Activated CD8-positive, alpha-beta memory T cell treated with anti-CD3 and anti-CD28 coated beads for 36 hours (primary cell): ENCODE data around the gene ASTN2. TPM values are rescaled to one million over a fixed set of nuclear protein-coding genes. Genes with fewer than 3 reads are reported as not detected.

ENCODE experiments used
- CTCF ChIA-PET: fragments of 350-600 bp; sonication (Branson Sonifier 250); formaldehyde crosslinking; loops from one replicate; lab custom pipeline; 2021; ENCODE audit warnings: antibody characterized with exemption; lab: Charles Lee
- POLR2A ChIA-PET: fragments of 350-600 bp; sonication (Branson Sonifier 250); formaldehyde crosslinking; loops from one replicate; lab custom pipeline; 2021; ENCODE audit warnings: antibody characterized with exemption; lab: Charles Lee
- total RNA-seq, 2 experiments: library from RNA; stranded (reverse); gene quantifications; one replicate each; pipeline ENCODE4 v1.2.3, GENCODE V29; 2021

The ASTN2 gene
- total RNA-seq, 2 experiments from 2014 or later, result 3.1 to 4.3 TPM

GRCh38 chr9:116763770-116764169, 651.1 kb downstream of the ASTN2 start:
- ChIA-PET CTCF (no interaction called here), POLR2A (no interaction called here)

GRCh38 chr9:116760636-116761035, 654.2 kb downstream of the ASTN2 start:
- CTCF ChIA-PET, result no interaction called here
- POLR2A ChIA-PET, result no interaction called here

DNA sequence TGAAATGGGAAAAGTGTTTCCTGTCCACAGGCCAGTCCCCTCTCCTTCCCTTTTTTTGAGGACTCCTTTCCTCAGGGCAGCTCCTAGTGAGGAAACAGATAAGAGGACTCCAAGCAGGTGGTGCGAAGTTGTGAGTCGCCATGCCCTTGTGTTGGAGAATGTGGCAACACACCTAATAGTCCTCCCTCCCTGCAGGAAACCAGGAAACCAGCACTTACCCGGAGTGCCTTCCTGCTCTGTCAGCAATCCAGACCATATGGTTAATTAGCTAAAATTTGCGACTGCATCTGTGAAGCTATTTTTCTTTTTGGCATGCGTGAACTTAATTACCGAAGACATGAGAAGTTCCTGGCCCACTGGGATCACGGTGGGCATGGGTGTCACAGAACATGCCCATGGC, 657.8 kb downstream of the ASTN2 start:
- ChIA-PET CTCF (no interaction called here), POLR2A (no interaction called here)

- ChIA-PET CTCF (no interaction called here), POLR2A (no interaction called here)
These were observed 661.5 kb downstream of the ASTN2 start for GRCh38 chr9:116753389-116753788.

DNA sequence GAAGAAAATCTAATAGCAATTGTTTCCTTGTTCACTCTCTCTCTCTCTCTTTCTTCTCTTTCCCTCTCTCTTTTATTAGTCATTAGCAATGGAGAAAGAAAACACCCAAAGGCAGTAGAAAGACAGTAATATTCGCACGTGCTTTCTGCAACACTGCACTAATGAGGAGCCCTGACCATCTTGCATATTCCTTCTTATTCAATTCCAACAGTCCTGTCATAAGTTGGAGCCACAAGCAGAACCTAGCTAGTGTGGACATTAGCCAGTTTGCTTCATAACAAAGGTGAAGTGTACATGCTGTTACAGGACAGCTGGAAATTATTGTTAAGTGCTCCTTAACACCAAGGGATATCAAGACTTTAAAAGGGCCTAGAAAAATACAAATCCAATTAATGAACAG, 664.3 kb downstream of the ASTN2 start:
- ChIA-PET POLR2A (no interaction called here), CTCF (no interaction called here)

GRCh38 chr9:116749772-116750171, 665.1 kb downstream of the ASTN2 start:
- ChIA-PET POLR2A (no interaction called here), CTCF (no interaction called here)

- ChIA-PET POLR2A (no interaction called here), CTCF (no interaction called here)
These were observed 665.7 kb downstream of the ASTN2 start for GRCh38 chr9:116749176-116749575.

- ChIA-PET CTCF (no interaction called here), POLR2A (no interaction called here)
These were observed 673.1 kb downstream of the ASTN2 start for GRCh38 chr9:116741742-116742141.

- POLR2A ChIA-PET, result no interaction called here
- CTCF ChIA-PET, result no interaction called here
These were observed 673.6 kb downstream of the ASTN2 start for GRCh38 chr9:116741086-116741740.

DNA sequence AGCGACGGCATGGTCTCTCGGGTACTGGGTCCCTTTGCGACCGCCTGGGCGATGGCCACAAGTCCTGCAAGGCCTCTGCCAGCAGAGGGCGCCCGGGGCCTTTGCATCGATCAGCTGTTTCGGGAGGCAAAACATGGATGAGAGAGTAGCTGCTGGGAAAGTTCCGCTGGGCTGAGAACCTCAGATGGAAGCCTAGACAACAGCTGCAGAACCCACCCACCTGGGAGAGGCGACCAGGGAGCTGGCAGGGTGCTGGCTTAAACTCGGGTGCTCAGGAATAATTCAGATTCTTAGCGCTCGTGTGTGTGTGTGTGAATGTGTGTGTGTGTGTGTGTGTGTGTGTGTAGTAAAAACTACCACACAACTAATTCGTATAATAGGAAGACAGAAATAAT, 677.7 kb downstream of the ASTN2 start:
- CTCF ChIA-PET, result interaction anchor here (0.6 to 1.7 kb wide), 6 partner anchors 10 to 127 kb away, joined by 3 to 6 read pairs (median 4); no protein-coding TSS in a partner anchor
- POLR2A ChIA-PET, result no interaction called here

DNA sequence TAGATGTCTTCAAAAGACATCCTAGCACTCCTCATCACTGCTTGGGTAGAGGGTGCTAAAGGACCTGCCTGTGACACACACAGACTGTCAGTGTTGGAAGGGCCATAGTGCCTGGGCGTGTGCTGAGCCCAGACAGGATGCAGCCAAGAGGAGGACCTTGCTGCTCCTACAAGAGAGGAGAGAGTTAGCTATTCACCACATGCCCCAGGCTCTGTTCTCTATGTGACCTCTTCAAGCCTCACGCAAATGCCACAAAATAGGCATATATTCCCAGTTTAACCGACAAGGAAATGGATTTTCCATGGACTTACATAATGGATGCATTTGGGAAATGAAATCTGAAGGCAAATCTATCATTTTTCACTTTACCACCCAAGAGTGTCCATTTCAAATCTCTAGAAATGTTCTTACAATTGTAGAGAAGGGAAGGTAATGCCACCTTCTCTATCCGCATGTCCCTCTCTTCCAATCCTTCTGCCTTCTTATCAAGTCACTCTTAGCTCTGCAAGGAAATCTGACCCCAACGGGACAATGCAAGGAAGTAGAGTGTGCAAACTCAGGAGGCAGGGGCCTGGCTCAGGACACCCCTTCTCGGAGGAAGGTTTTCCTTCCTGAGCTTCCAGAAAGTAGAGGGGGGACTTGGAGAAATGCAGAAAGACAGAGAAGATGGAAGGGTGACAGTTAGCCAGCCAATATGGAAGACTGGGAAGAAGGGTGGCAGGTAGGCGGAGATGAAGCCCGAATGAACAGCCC, 678.3 kb downstream of the ASTN2 start:
- POLR2A ChIA-PET, result no interaction called here
- CTCF ChIA-PET, result interaction anchor here (1.1 to 1.7 kb wide), 5 partner anchors 10 to 128 kb away, joined by 3 to 6 read pairs (median 4); no protein-coding TSS in a partner anchor

DNA sequence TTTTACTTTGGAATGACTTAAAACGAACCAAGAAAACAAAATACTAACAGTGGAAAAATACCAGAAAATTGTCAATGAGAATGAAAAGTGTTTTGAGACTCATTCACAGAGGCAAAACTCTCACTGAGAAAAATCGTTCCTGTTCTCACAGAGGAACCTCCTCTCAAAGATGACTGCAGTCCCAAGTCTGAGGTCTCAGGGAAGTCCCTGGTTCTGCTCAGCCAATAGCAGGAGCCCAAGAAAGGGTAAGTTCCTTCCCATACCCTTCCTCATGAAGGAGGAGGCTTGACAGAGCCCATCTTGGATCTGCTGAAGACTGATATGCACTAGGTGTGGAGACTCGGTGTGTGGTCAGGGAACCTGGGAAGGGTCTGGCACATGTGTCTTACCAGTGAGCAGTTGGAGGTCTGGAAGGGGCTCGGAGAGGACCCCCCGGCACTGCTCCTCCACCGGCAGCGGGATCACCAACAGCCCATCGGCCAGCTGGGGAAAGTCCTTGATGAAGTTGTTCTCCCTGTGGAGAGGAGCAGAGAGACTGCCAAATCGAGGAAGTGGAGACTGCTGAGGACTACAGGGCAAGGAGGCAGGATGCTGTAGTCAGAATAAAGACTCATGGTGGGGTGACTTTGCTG, 681.7 kb downstream of the ASTN2 start:
- POLR2A ChIA-PET, result no interaction called here
- CTCF ChIA-PET, result no interaction called here

GRCh38 chr9:116726602-116727001, 688.3 kb downstream of the ASTN2 start:
- ChIA-PET CTCF (interaction anchor here (1.2 kb wide), 1 partner anchor 10 kb away, joined by 3 read pairs; no protein-coding TSS in a partner anchor), POLR2A (no interaction called here)

DNA sequence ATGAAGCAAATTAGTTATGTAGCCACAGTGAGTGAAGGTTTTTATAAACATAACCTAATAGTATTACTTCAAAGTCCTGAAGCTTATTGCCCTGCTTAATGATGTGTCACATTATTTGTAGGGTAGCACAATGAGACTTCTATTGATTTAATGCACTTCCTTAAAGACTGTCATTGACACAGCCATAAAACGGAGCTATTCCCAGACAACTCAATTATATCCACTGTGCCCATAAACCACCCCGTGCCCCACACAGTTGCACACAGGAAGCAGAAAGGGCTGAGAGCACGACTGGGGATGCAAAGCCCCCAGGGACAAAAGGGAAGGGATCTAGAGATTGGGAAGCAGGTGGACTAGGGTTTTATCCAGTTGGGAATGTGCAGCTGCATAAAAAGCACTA, 690.7 kb downstream of the ASTN2 start:
- ChIA-PET CTCF (interaction anchor here (1.9 kb wide), 1 partner anchor 13 kb away, joined by 6 read pairs; no protein-coding TSS in a partner anchor), POLR2A (no interaction called here)

- ChIA-PET POLR2A (no interaction called here), CTCF (no interaction called here)
These were observed 692.9 kb downstream of the ASTN2 start for GRCh38 chr9:116721944-116722343.

GRCh38 chr9:116721411-116721810, 693.4 kb downstream of the ASTN2 start:
- ChIA-PET CTCF (no interaction called here), POLR2A (no interaction called here)

DNA sequence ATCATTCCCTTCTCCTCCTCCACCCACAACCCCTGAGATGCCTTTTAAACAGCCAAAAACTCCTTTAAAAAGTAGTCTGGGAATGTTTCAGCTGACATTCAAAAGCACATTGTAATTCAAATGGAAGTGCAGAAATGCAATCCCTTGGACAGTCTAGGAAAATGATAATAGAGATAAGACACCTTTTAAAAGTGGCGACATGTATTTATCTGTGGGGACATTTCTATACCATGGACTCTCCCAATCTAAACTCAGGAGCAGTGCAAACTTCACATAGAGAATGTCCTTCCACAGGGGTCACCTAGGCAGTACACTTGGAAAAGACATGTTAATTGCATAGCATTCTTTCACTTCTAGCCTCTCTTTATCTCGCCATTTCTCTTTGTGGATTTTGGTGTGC, 694.7 kb downstream of the ASTN2 start:
- ChIA-PET CTCF (no interaction called here), POLR2A (no interaction called here)

DNA sequence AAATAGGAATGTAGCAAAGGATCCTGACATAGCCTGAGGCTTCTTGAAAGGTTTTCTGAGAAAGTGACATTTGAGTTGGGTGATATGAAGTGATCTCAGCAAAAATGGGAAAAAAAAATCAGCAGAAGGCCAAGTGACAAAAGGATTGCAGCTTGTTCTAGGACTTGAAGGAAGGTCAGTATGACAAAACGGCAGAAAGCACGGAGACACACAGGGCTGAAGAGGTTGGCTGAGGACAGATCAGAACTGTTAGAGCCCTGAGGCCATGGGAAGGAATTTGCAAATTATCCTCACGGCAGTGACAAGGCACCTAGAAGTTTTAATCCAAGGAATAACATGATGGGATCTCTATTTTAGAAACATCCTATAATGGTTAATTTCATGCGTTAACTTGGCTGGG, 696.7 kb downstream of the ASTN2 start:
- POLR2A ChIA-PET, result no interaction called here

GRCh38 chr9:116717150-116717549, 697.7 kb downstream of the ASTN2 start:
- CTCF ChIA-PET, result no interaction called here
- POLR2A ChIA-PET, result no interaction called here

More for the DNA sequence above, 696.7 kb downstream of the ASTN2 start:
- CTCF ChIA-PET, result no interaction called here

DNA sequence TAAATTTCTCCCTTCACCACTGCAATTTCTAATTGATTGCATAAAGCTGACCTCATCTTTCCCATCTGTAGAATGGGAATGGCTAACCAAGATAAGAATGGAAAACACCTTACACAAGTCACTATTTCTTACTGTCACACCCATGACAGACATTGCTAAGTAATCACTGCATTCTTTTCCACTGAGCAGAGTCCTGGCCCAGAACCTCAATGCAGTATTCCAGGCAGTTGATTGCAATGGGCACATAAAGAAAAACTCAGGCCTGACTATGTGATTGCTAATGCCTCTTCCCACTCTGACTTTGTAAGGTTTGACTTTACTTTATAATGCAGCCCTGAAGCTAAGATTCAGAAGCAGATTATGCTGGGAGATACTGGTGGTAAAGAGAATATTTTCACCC, 698.4 kb downstream of the ASTN2 start:
- ChIA-PET CTCF (no interaction called here), POLR2A (no interaction called here)
